HG02973 (cell line): ENCODE measurements around the gene FRMD1.

Experiments used
- ATAC-seq: cut with Tn5 transposase; IDR thresholded peaks from one replicate; pipeline ENCODE4 v1.9.1; 2021; ENCODE audit warnings: moderate library complexity; ENCODE audit not compliant: unreplicated experiment

The FRMD1 gene

DNA sequence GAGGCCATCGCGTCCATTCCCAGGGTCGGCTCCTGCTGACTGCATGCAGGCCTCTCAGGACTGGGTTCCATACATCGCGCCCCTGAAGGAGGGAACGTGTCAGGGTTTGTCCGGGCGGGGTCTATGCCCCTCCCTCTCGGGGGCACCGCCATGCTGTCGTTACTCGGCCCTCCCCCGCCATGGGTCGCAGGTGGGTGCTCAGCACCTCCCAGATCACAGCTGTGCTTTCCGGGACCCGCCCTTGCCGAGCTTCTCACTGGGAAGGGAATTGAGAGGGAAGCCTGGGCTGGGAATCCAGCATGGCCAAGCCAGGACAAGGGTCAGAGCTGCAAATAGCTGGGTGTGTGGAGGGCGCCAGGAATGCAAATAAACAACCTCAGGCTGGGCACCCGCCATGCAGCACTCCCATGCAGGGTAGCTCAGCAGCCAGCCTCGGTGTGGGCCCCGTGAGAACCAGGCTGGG, at the start of gene FRMD1:
Gene FRMD1, minus strand, starts transcription at position 270 of the 463 bp plus-strand sequence. Its CDS starts 118 bp downstream, at position 152.
- ATAC-seq = no peak

DNA sequence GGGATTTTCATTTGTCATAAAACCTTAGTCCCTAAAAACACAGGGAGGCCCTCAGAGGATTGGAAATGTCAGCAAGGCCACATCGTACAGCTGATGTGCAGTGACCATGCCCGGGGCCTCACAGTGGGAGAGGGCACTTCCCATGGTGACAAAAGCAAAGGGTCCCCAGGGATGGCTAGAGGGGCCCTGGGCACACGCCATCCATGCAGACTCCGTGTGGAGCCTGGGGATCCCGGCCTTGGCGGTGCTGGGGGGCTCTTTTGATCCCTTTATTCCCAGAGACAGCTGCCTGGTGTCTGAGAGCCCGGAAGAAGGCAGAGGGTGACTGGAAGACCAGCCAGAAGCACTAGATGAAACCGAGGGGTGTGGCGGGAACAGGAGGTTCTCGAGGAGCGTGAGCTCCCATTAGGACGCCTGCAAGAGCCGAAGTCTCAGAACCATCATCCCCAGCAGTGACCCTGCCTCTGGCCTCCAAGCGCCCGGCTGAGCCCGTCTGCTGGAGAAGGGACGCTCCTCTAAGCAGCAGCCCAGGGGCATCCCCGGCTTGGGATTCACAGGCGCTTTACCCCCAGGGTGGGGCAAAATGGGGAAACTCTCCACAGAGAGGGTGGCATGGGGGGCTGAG, 49.1 kb upstream of the FRMD1 start:
- no peak for ATAC-seq

DNA sequence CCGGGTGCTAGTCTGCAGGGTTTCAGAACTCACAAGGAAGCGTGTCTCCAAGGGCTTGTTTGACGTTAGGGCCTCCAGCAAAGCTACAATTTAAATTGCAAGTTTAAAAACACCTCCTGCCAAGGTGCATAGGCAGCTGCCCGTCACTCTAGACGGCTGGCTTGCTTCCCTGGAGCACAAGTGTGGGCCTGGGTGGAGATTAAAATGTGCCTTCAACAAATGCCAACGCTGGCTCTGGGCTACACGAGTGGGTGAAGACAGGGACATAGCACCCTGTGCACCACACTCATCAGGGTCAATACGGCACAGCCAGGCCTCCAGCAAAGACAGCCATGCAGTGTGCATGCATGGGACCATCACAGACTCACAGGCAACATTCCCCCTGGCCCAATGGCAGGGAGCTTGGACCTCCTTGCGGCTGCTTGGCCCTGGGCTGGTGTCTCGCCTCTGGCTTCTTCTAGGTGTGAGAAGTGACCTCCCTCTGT, 48.4 kb upstream of the FRMD1 start:
- no peak for ATAC-seq

DNA sequence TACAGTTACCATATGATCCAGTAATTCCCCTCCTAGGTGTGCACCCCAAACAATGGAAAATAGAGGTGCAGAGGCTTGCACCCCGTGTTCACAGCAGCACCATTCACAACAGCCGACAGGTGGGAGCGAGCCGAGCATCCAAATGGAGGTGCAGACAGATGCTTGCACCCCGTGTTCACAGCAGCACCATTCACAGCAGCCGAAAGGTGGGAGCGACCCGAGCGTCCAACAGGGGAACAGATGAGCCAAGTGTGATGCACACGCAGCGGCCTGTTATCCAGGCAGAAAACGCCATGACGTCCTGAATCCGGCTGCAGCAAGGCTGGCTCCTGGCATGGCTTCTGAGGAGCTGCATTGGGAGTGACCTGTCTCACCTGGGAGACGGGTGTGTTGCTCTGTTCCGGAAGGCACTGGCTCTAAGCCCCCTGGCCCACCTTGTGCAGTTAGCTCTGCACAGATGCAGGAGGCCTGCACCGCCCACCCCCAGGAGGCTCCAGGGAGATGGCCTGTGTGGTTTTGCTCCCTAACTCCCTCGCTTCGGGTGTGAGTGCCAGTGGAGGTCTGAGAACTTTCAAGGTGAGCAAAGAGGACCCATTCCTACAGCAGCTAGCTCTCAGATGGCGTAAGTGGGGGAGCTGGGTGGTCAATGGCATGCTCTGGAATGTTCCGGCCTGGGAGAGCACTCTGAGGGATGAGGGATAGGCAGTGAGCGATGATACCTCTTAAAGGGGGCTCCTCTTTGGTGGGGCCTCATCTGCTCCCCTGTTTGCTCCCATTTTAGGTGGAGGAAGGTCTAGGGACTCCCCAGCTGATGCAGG, 47.8 kb upstream of the FRMD1 start:
- ATAC-seq = no peak

DNA sequence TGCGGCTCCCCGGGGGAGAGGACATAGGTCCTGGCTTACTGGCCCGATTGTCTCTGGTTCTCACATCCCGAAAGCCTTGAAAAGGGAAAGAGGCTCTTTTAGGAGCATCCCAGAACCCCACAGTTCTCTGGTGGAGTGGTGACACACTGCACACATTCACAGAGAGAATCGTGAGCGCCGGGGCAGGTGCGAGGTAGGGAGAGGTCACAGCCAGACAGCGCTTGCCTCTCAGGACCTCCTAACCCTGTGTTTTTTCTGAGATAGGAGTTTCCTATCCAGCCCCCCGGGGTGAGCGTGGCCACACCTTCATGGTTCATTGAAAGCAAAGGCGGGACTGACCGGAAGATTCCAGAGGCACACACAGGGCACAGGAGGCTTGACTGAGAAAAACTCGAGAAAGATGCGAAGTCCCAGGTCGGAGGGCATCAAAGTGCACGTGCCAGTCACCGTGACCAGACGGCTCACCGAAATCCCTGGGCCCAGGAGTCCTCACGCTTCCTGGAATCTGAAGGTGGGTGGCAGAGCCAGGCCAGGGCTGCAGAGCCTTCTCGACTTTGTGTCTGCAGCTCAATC, 46.5 kb upstream of the FRMD1 start:
- no peak for ATAC-seq

DNA sequence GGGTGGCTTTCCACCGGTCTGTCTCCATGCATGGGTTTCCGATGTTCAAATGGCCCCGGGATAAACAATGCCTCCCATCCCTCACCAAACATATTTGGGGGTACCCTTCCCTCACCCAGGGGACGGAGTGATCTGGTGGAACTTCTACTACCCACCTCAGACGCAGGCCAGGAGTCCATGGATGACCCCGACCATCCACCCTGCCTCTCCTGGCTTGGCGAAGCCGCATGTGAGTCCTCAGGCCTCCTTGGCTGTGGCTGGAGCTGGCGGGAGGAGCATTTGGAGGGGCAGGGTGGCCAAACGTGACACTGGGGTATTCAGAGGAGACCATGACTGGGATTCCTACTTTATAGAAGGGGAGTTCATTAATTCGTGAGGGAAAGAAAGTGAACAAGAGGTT, 45.9 kb upstream of the FRMD1 start:
- ATAC-seq = no peak

DNA sequence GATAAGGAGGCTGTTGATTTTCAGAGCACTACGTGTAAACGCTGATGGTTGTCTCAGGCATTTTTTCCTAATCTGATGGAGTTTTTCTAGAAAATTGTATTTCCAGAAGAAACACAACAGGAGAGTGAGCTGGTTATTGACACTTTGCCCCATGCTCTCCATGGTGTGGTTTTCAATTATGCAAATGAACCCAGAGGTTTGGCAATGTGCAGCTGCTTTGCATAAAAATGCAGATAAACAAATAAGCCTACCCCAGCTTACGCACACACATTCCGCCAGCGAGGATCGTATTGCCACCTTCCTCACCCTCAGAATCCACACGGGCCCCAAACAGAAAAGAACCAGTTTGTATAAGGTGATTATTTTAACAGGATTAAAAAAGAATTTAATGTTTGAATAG, 45.1 kb upstream of the FRMD1 start:
- no peak for ATAC-seq

DNA sequence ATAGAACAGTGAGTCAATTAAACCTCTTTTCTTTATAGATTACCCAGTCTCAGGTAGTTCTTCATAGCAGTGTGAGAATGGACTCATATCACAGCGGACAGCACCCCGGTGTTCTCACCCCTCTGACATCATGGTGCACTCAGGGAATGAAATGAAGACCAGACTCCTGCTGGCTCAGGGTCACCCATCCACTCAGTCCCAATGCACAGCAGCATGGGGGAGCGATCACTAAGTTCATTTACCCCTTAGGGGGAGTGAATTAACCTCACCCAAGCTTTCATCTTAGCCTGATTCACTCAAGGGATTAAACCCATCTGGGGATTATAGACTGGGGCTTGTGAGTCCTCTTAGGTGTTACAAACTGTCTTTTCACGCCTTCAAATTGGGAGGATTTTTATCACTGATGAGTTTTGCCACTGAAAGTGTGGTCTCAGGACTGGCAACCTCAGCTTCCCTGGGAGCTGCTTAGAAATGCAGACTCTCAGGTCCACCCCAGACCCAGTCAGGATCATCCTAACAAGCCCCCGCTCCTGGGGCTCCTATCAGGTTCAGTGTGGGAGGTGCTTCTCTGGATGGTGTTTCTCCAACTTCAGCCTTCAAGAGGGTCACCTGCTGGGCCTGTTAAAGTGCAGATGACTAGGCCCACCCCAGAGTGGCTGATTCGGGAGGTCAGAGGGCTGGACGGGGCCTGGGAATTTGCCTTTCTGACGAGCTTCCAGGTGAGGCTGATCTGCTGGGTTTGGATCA, 44.3 kb upstream of the FRMD1 start:
- ATAC-seq = no peak

DNA sequence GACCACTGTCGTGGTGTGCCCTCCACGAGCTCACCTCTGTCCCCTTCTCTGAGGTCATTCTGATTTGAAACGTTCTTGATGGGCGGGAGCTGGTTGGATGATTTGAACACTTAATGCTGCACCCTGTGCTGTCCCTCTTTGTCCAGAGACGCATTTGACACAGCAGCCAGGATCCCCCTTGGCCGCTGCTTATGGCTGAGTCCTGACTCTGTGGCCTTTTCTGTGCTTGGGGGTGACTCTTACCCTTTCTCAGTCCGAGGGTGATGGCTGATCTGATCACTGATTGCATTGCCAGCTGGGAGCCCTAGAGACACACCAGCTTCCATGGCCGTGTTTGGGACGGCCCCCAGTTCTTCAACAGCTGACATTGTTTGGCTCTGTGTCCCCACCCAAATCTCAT, 43.5 kb upstream of the FRMD1 start:
- no peak for ATAC-seq

DNA sequence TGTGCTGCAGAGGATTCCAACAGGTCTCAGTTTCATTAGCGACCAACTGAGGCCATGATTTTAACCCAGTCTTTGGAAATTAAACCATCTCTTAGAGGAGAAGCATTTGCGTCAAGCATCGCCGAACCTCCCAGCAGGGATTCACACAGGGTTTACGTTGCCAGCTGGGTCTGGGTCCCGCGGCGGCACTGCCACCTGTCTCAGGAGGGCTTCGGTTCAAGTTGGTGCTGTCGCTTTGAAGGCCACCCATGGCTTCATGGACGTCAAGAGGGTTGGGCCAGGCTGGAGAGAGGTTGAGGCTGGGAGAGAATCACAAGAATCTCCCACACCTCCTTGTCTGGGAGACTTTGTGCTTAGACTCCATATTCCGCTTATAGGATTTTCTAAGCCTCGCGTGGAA, 43.0 kb upstream of the FRMD1 start:
- ATAC-seq = no peak

DNA sequence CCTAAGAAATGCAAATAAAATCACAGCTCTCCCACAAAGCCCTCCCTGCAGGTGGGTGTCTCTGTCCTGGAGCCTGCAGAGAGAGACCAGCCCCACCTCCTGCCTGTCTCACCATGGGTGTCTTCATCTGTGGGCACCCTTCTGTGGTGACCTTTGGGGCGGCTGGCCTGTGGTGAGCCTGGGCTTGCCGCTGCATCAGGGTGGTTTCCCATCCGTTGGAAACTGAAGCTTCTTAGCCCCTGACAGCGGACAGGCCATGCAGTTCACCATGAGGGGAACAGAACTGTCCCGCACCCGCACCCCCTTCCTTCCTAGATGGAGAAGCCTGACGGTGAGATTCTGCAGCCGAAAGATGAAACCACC, 42.3 kb upstream of the FRMD1 start:
- ATAC-seq = no peak

DNA sequence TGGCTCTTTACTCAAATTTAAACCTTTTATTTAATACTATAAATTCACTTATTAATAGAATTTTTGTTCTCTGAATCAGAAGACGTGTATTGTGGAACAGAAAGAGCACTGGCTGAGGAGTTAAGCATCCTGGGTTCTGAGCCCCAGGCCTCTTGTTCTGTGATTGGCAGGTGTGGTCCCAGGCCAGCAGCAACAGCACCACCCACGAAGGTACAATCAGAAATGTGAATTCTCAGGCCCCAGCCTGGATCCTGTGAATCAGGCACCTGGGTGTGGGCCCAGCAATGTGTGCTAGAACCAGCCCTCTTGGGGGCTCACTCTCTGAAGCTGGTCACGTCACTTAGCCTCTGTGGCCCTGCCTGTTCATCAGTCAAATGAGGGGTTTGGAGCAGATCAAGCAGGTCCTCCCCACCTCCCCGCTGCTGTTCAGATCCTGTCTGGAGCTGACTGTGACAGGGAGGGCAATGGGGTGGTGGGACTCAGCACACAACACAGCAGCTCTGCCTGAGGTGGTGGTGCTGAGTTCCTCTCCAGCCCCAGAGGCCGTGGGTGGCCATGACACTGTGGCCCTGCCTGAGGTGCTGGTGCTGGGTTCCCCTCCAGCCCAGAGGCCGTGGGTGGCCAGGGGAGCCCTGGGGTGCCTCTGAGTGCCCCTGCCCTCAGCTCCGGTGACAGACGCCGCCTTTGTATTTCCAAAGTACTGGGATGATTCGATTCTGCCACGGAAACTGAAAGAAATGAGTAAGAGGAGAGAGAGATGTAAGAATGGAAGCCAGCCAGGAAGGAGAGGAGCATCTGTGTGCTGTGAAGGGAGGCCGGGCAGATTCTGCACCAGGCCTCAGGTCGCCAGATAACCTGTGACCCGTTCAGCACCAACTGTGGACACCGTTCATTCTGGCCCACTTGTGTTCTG, 41.6 kb upstream of the FRMD1 start:
- no peak for ATAC-seq

DNA sequence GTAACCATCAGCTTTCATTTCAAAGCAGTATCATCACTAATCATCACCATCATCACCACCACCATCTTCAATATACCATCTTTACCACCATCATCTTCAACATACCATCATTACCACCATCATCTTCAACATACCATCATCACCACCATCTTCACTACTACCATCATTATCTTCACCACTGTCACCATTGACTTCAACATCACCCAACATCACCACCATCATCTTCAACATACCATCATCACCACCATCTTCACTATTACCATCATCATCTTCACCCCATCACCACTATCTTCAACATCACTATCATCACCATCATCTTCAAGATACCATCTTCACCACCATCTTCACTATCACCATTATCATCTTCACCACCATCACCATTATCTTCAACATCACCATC, 40.5 kb upstream of the FRMD1 start:
- no peak for ATAC-seq

DNA sequence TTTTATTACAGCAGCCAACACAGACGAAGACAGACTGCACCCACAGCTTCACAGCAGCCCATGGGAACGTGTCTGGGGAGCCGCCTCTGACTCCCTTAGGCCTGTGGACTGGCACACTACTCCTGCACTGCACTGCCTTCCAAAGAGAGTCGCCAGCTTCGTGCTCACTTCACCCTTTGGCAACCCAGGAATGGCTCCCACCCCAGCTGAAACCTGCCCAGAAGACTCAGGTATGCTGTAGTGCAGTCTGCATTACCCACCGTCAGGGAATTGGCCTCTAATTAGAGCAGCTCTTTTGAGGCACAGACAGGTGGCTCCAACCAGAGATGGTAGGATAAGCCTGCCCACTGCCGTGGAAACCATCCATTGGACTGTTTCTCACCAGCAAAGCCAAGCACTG, 39.9 kb upstream of the FRMD1 start:
- no peak for ATAC-seq

DNA sequence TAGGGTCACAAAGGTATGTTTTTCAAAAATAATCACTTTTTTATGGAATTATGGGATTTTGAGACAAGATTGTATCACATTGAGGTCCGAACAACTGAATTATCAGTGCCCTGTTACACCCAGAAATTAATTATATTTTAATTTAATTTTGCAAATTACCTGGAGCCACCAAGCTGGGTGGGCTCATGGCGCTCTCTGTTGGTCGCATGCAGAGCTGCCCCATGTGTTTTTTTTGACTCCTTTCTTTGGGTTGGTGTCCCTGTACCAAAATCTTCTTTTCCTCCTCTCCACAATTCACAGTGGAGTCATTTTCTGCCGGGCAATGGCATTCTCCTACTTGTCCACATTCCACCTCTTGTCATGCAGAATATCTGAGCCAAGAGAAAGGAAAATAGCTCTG, 38.9 kb upstream of the FRMD1 start:
- ATAC-seq = no peak

DNA sequence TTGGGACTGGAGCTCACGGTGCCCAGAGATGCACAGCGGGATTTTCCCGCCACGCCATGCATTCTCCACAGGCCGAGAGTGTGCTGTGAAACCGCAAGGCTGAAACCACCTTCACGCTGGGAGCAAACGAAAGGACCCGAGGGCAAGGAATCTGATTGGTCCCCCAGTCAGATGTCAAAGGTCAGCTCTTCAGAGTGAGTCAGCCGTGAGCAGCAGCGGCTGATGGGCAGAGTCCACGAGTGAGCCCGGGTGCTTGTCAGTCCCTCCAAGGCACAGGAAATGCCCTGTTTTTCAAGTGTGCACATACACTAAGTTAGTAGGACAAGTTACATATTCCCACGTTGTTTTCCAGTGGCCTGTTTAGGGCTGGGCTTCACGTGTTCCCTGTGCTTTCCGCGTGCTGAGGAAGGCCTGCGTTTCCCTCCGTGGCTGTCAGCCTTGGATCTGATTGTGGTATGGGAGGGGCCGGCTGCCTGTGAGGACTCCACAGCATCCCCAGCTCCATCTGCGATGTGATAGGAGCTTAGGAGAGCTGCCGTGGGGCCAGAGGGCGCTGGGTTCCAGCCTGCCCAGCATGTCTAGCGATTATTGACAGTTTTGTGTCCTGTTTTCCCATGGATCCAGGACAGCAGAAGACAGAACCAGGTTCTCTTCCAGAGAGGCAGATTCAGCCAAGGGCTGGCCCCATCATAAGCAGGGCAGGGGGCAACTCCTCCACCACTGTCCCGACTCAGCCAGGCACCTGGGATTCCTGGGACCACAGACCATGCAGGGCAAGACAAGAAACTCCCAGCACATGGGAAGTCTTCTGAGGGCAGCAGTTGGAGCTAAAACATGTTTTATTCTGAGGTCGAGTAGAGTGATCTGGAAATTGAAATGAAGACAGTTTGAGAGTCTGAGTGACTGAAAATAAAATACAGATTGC, 38.2 kb upstream of the FRMD1 start:
- no peak for ATAC-seq

DNA sequence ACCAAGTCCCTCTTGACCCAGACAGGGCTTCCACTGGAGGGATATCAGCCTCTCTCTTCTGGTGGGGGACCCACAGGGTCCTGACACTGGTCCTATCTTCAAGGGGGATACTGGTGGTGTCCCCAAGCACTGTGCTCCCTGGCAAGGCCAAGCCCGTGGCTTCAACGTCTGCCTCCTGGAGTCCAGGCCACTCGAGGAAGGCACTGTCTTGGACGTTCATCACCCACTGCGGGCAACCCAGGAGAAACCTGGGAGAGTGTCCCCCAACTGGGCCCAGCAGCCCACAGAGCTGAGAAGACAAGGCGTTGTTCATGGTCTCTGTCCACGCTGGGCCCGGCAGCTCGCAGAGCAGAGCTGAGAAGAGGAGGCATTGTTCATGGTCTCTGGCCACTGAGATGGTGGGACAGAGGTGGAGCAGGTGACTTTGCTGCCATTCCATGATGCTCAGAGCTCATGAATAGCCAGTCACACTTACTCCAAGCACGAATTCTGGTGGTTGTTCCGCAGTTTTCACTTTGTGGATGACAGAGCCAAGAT, 37.5 kb upstream of the FRMD1 start:
- no peak for ATAC-seq

DNA sequence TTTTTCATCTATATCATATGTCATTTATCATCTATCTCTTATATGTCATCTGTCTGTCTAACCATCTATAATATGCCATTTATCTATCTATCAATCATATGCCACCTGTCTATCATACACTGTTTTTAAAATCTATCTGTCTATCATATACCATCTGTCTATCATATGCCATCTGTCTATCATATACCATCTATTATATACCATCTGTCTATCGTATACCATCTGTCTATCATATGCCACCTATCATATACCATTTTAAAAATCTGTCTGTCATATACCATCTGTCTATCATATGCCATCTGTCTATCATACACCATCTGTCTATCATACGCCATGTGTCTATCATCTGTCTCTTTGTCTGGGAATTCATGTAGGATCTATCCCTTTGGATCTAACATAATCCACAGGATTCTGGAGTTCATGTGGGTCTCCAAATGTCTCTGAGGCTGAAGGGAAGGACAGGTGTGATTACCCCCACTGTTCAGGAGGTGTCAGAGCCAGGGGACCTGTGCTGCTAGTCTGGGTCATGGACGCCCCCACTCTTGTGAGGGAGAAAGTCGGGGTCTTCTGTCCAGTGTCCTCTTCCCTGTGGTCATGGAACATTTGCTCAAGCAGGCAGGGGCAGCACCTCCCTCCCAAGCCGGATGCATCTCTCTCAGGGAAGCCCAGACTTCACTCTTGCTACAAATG, 36.9 kb upstream of the FRMD1 start:
- no peak for ATAC-seq
